Measurements from ENCODE around the gene ANKS1B. TPM values are rescaled to one million over a fixed set of nuclear protein-coding genes. Genes with fewer than 3 reads are reported as not detected.

ANKS1B gene
- polyA plus RNA-seq, 3 donors = not detected

GRCh38 chr12:99713946-99714520, 270.7 kb downstream of the ANKS1B start:
- 89% methylated on average over 3 of the region's 3 CpGs for WGBS (ENCODE audit: insufficient coverage)
- TF ChIP-seq, protein P1, sequence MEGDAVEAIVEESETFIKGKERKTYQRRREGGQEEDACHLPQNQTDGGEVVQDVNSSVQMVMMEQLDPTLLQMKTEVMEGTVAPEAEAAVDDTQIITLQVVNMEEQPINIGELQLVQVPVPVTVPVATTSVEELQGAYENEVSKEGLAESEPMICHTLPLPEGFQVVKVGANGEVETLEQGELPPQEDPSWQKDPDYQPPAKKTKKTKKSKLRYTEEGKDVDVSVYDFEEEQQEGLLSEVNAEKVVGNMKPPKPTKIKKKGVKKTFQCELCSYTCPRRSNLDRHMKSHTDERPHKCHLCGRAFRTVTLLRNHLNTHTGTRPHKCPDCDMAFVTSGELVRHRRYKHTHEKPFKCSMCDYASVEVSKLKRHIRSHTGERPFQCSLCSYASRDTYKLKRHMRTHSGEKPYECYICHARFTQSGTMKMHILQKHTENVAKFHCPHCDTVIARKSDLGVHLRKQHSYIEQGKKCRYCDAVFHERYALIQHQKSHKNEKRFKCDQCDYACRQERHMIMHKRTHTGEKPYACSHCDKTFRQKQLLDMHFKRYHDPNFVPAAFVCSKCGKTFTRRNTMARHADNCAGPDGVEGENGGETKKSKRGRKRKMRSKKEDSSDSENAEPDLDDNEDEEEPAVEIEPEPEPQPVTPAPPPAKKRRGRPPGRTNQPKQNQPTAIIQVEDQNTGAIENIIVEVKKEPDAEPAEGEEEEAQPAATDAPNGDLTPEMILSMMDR (IDR thresholded peaks at IDR 0.05) = no peak

DNA sequence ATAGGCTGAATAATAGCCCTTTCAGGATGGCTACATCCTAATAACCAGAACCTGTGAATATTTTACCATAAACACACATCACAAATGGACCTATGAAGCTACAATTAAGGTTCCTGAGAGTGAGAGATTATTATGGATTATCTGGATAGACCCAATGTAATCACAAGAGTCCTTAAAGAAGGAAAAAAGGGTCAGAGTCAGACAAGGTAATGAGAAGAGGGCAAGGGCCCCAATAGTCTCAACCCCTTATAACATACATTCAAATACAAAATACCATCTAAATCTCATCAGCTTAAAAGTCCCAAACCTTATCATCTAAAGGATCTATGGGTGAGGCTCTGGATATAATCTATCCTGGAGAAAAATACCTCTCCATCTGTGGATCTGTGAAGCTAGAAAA, 272.5 kb downstream of the ANKS1B start:
- Mint-ChIP-seq H3K27ac (no peak overlapping the region), H3K4me3 (no peak overlapping the region), H3K36me3 (no peaks in the 10 kb centered on the region), H3K9me3 (peaks cover 1 to 12% (median 7%) of the 10 kb centered on the region in 7 donors), H3K27me3 (ENCODE audit: low read depth in 3 of 3) (peaks cover 0 to 1% (median 0%) of the 10 kb centered on the region in 3 donors), H3K4me1 (no peaks in the 10 kb centered on the region)
- H3K36me3 ChIP-seq (replicated peaks in 1 of 2; ENCODE audit: control insufficient read depth in 1 of 2, insufficient read depth in 2 of 2, low read length in 2 of 2) = no peaks in the 10 kb centered on the region
- DNase-seq = no peak
- no peak overlapping the region for H3K27ac ChIP-seq (ENCODE audit: low read depth in 1 of 2, low read length in 2 of 2)
- TF ChIP-seq, protein P1 (IDR thresholded peaks at IDR 0.05) = no peak
- peaks cover 0 to 3% of the 10 kb centered on the region in 2 donors for H3K9me3 ChIP-seq (replicated peaks in 1 of 2; ENCODE audit: control insufficient read depth in 1 of 2, insufficient read depth in 1 of 2, low read length in 2 of 2)
- H3K9ac ChIP-seq (ENCODE audit: insufficient read depth, low read length, poor library complexity, severe bottlenecking) = no peak overlapping the region
- H3K4me2 ChIP-seq (replicated peaks; ENCODE audit: extremely low read depth, low read length, poor library complexity, severe bottlenecking) = no peak overlapping the region
- H3K4me3 ChIP-seq (replicated peaks in 1 of 3; ENCODE audit: low read depth in 2 of 3, low read length in 3 of 3) = no peak overlapping the region
- H2AFZ ChIP-seq (ENCODE audit: insufficient read depth, low read depth, low read length, poor library complexity, severe bottlenecking) = no peak overlapping the region
- H3K4me1 ChIP-seq (ENCODE audit: control insufficient read depth in 1 of 2, insufficient read depth in 2 of 2, low read length in 2 of 2) = no peaks in the 10 kb centered on the region
- H4K20me1 ChIP-seq (ENCODE audit: insufficient read depth, low read length) = no peaks in the 10 kb centered on the region
- no peaks in the 10 kb centered on the region for H3K79me2 ChIP-seq (ENCODE audit: insufficient read depth, low read length)
- H3K27me3 ChIP-seq (ENCODE audit: control insufficient read depth in 2 of 2, insufficient read depth in 2 of 2, low read length in 2 of 2) = no peaks in the 10 kb centered on the region
- intact Hi-C loops (cut with micrococcal nuclease) = no loop called here

More at GRCh38 chr12:99713946-99714520, 270.7 kb downstream of the ANKS1B start:
- H3K27me3 Mint-ChIP-seq (ENCODE audit: low read depth in 3 of 3) = peaks cover 0 to 1% (median 0%) of the 10 kb centered on the region in 3 donors
- H3K4me1 ChIP-seq (ENCODE audit: control insufficient read depth in 1 of 2, insufficient read depth in 2 of 2, low read length in 2 of 2) = no peaks in the 10 kb centered on the region
- H3K4me2 ChIP-seq (replicated peaks; ENCODE audit: extremely low read depth, low read length, poor library complexity, severe bottlenecking) = no peak overlapping the region
- intact Hi-C loops (cut with micrococcal nuclease) = no loop called here
- H2AFZ ChIP-seq (ENCODE audit: insufficient read depth, low read depth, low read length, poor library complexity, severe bottlenecking) = no peak overlapping the region
- H3K9me3 Mint-ChIP-seq = peaks cover 1 to 14% (median 8%) of the 10 kb centered on the region in 7 donors
- H3K36me3 Mint-ChIP-seq = no peaks in the 10 kb centered on the region
- no peaks in the 10 kb centered on the region for H3K4me1 Mint-ChIP-seq
- no peaks in the 10 kb centered on the region for H4K20me1 ChIP-seq (ENCODE audit: insufficient read depth, low read length)
- H3K9me3 ChIP-seq (replicated peaks in 1 of 2; ENCODE audit: control insufficient read depth in 1 of 2, insufficient read depth in 1 of 2, low read length in 2 of 2) = peaks cover 0 to 3% of the 10 kb centered on the region in 2 donors
- H3K4me3 Mint-ChIP-seq = no peak overlapping the region
- no peak for DNase-seq
- no peak overlapping the region for H3K9ac ChIP-seq (ENCODE audit: insufficient read depth, low read length, poor library complexity, severe bottlenecking)
- H3K27me3 ChIP-seq (ENCODE audit: control insufficient read depth in 2 of 2, insufficient read depth in 2 of 2, low read length in 2 of 2) = no peaks in the 10 kb centered on the region
- H3K4me3 ChIP-seq (replicated peaks in 1 of 3; ENCODE audit: low read depth in 2 of 3, low read length in 3 of 3) = no peak overlapping the region
- no peak overlapping the region for H3K27ac Mint-ChIP-seq
- H3K36me3 ChIP-seq (replicated peaks in 1 of 2; ENCODE audit: control insufficient read depth in 1 of 2, insufficient read depth in 2 of 2, low read length in 2 of 2) = no peaks in the 10 kb centered on the region
- H3K27ac ChIP-seq (ENCODE audit: low read depth in 1 of 2, low read length in 2 of 2) = no peak overlapping the region
- no peaks in the 10 kb centered on the region for H3K79me2 ChIP-seq (ENCODE audit: insufficient read depth, low read length)

All from CD14-positive monocyte (primary cell).